HG02840 (cell line): ENCODE data around the gene SYP.

ENCODE experiments used
- ATAC-seq: cut with Tn5 transposase; IDR thresholded peaks from one replicate; pipeline ENCODE4 v1.9.1; 2021; ENCODE audit warnings: mild to moderate bottlenecking, moderate library complexity, moderate number of reproducible peaks; ENCODE audit not compliant: unreplicated experiment, low FRiP score

SYP gene

DNA sequence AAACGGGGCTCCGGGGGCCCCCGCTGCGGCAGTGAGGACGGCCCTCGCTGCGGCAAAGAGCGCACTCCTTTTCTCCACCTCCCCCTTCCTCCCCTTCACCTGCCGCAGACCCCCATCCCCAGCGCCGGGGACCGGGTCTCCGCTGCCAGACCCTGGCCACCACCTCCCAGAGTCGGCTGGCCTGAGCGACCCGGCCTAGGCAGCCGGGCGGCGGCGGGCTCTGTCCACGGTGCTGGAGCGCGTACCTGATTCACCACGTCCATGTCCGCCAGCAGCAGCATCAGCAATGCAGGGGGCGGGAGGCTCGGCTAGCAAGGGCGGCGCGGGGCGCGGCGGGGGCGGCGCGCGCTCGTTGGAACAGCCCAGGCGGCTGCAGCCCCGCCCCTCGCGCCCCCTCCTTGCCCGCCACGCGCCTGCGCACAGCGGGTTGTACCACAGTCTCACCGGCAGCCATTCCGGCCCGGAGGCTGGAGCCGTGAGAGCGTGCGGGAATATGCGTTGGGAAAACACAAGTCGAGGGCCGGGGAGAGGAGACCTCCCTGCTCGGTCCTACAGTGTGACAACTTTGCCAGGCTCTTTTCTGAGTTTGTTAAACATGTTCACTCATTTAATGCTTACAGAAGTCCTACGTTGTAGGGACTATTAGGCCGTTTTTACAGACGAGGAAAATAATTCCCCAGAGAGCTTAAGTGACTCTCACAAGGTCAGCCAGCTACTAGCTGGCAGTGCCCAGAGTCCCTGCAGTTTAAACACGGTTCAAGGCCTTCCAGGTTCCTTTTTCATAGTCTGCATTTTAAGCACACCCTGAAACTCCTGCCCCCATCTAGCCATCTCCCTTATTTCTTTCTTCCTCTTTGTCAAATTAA is at the start of gene SYP:
SYP (minus strand) TSS at position 288 of the 866 bp plus-strand sequence; CDS start at position 281, 7 bp downstream.
- ATAC-seq, result peak; percentile 83

- no peak for ATAC-seq
These were observed 49.6 kb upstream of the SYP start for GRCh38 chrX:49249616-49250015.

GRCh38 chrX:49249071-49249470 is 49.1 kb upstream of the SYP start:
- ATAC-seq, result no peak

DNA sequence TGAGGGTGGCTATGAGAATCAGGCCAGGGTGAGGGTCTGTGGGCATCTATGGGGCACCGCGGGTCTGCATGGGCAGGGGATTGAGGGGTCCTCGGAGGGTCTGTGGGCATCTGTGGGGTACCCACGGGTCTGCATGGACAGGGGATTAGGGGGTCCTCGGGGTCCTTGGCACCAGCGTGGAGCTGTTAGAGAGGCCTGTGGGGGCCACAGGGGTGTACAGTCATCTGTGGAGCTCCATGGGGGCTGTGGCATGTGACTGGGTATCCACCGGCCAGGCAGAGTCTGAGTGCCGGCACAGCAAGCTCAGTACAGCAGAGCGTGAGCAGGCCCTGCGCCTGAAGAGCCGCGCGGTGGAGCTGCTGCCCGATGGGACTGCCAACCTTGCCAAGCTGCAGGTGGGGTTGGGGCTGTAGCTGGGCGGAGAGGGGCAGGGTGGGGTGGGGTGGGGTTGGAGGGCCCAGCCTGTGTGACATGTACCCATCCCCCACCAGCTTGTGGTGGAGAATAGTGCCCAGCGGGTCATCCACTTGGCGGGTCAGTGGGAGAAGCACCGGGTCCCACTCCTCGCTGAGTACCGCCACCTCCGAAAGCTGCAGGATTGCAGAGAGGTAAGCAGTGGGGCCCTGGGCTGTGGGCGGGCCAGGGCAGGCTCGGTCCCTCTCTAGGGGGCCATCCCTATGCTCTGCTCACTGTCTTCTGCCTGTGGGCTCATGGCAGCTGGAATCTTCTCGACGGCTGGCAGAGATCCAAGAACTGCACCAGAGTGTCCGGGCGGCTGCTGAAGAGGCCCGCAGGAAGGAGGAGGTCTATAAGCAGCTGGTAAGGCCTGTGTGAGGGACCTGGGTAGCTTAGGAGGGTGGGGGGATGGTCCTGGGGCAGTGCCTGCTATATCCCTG is 48.2 kb upstream of the SYP start:
- ATAC-seq, result no peak

DNA sequence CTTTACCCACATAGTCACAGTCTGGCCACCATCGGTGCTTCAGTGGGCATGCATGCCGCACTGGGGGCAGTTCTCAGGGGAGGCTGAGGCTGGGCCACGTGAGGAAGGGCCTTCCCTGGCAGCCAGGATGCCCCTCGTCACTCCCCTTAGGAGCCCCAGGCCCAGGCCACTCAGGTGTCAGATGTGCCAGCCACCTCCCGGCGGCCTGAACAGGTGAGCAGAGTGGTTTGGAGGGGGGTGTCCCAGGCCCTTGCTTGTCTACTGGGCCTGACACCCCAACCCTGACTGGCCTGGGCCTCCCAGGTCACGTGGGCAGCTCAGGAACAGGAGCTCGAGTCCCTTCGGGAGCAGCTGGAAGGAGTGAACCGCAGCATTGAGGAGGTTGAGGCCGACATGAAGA is 47.4 kb upstream of the SYP start:
- ATAC-seq, result no peak

- no peak for ATAC-seq
These were observed 46.5 kb upstream of the SYP start for GRCh38 chrX:49246541-49246940.

DNA sequence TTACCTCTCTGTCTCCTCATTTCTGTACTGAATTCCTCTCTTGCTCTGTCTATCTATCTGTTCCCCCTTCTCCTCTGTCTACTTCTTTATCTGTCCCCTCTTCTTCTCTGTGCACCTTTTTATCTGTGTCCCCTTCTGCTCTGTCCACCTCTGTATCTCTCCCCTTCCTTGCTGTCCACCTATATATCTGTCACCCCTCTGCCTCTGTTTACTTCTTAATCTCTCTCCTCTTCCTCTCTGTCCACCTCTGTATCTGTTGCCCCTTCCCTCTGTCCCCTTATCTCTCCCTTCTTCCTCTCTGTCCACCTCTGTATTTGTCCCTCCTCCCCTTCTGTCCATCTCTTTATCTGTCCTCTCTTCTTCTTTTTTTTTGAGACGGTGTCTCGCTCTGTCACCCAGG is 44.2 kb upstream of the SYP start:
- ATAC-seq, result no peak

DNA sequence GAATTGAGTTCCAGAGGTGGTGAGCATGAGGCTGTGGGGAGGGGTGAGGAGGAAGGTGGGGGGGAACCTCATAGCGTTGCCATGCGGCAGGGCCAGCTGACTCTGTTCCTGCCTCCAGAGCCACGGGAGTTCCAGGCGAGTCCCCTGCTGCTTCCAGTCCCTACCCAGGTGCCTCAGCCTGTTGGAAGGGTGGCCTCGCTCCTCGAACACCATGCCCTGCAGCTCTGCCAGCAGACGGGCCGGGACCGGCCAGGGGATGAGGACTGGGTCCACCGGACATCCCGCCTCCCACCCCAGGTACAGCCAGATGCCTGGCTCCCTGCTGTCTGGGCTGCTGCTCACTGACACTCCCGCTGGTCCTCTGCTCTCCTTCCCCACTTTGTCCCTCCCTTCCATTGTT is 43.2 kb upstream of the SYP start:
- no peak for ATAC-seq

DNA sequence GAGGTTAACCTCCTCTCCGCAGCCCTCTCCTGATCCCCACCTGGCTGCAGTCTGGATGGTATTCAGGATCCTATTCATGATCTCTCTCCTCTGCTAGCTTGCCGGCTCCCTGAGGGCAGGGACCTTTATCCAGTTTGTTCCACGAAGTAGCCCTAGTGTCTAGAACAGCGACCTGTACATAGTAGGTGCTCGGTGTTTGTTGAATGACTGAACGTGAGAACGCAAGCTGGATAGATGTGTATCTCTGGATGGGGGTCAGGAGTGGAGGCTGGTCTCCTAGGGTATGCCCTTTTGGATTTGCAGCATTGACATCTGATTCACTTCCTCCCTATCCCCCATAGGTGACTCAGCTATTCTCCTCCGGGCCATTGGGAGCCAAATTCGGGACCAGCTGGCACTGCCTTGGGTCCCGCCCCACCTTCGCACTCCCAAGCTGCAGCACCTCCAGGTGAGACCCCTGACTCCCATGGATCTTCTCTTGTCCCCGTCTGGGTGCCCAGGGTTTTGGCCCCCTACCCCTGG is 42.6 kb upstream of the SYP start:
- no peak for ATAC-seq

DNA sequence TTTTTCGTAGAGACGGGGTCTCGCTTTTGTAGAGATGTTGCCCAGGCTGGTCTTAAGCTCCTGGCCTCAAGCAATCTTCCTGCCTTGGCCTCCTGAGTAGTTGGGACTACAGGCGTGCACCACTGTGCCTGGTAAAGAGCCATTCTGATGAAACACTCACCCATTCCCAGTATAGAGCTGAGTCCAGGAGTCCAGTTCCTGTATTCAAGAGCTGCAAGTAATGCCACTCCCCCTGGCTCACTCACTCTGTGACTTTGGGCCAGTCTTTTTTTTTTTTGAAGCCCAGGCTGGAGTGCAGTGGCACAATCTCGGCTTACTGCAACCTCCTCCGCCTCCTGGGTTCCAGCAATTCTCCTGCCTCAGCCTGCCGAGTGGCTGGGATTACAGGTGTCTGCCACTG is 38.7 kb upstream of the SYP start:
- no peak for ATAC-seq

- ATAC-seq, result no peak
These were observed 37.1 kb upstream of the SYP start for GRCh38 chrX:49237060-49237459.

DNA sequence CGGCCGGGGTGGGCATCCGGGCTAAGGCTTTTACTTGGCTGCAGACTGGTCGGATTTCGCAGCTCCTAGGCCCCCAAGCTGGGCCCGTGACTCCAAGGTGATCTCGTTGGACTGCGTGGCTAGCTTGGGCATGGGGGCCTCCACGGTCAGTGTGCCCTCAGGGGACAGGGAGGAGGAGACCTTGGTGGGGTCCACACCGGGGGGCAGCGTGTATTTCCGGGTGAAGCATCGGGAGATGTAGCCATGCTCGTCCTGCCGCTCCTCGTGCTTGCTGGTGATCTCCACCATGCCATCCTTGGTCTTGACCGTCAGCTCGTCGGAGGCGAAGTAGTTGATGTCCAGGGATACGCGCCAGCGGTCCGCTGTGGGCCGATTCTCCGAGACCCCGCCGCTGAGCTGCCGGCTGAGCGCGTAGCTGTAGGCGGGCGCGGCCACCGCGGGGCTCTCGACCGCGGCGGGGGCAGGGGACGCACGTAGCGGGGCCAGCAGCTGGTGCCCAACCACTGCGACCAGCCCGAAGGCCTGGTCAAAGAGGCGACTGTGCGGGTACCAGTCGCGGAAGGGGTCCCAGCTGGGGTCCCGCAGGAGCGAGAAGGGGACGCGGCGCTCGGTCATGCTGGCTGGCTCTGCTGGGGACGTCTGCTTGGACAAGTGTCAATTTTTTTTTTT is 34.0 kb upstream of the SYP start:
- ATAC-seq, result no peak

GRCh38 chrX:49233176-49233575 is 33.2 kb upstream of the SYP start, which contains the start of gene CACNA1F:
CACNA1F (minus strand) TSS chrX:49233340; CDS start chrX:49233309, 31 bp downstream.
- ATAC-seq, result no peak

- ATAC-seq, result no peak
These were observed 32.5 kb upstream of the SYP start for GRCh38 chrX:49232525-49232924.

GRCh38 chrX:49231333-49232000 is 31.5 kb upstream of the SYP start:
- no peak for ATAC-seq

- ATAC-seq, result no peak
These were observed 30.7 kb upstream of the SYP start for GRCh38 chrX:49230500-49231232.

DNA sequence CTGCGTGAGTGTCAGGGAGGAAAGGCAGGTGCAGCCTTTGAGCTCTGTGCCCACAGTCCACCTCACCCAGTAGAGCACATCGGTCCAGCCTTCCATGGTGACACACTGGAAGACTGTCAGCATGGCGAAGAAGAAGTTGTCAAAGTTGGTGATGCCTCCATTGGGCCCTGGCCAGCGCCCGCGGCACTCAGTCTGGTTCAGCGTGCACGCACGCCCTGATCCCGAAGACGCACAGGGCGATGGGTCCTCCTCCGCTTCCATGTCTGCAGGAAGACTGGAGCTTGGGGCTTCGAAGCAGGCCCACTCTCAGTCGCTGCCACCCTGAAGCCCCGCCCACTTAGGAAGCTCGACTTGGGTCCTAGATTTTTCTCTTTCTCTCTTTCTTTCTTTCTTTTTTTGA is 28.2 kb upstream of the SYP start:
- no peak for ATAC-seq

DNA sequence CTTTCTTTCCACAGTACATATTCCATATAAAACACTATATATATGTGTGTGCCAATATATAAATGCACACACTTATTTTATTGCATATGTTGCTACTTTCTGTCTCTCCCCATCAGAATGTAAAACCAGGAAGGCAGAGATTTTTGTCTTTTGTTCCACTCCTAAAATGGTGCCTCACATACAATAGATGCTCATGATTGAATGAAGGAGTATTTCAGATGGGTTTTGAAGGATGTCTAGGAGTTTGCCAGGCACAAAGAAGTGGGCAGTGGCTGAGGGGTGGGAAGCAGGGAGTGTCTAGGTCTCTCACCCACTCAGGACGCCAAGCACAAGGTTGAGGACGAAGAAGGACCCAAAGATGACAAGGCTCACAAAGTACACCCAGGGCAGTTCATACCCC is 27.7 kb upstream of the SYP start:
- no peak for ATAC-seq

GRCh38 chrX:49226946-49227345 is 27.0 kb upstream of the SYP start:
- no peak for ATAC-seq
